Activated effector memory CD4-positive, alpha-beta T cell treated with anti-CD3 and anti-CD28 coated beads, Interleukin-2, amount 50 U/mL, for 16 hours (primary cell): ENCODE measurements around the gene VEZT.
"Not testable (repeated sequence)": the region's sequence is repeated elsewhere in the genome, so short reads cannot be mapped to it uniquely, and the experiment has no call there.

Experiments
- DNase-seq: peaks from one replicate; pipeline ENCODE4 v3.0.0-alpha.2; 2020

Gene VEZT

GRCh38 chr12:95217377-95218149 is at the start of gene VEZT, which contains the start of gene FGD6:
TSS of gene VEZT (plus strand) at chr12:95217807. CDS start at chr12:95217851, 44 bp downstream.
TSS of gene FGD6 (minus strand) at chr12:95217467. CDS start at chr12:95217240, 227 bp downstream.
- peak; percentile 99 for DNase-seq

- DNase-seq: no peak
Observed at GRCh38 chr12:95168746-95169145, 48.9 kb upstream of the VEZT start.

GRCh38 chr12:95169368-95169767 is 48.2 kb upstream of the VEZT start:
- DNase-seq: no peak

GRCh38 chr12:95173392-95174251 is 44.0 kb upstream of the VEZT start:
- DNase-seq: no peak

GRCh38 chr12:95177201-95177768 is 40.3 kb upstream of the VEZT start:
- no peak for DNase-seq

GRCh38 chr12:95178136-95178535 is 39.5 kb upstream of the VEZT start:
- DNase-seq: no peak

- DNase-seq: no peak
Observed at GRCh38 chr12:95179011-95179410, 38.6 kb upstream of the VEZT start.

- no peak for DNase-seq
Observed at GRCh38 chr12:95181103-95181502, 36.5 kb upstream of the VEZT start.

GRCh38 chr12:95182868-95183415 is 34.7 kb upstream of the VEZT start:
- DNase-seq: no peak

GRCh38 chr12:95184121-95184520 is 33.5 kb upstream of the VEZT start:
- DNase-seq: no peak

GRCh38 chr12:95185072-95185471 is 32.5 kb upstream of the VEZT start:
- no peak for DNase-seq

- no peak for DNase-seq
Observed at GRCh38 chr12:95185854-95186253, 31.8 kb upstream of the VEZT start.

GRCh38 chr12:95187865-95188415 is 29.7 kb upstream of the VEZT start:
- no peak for DNase-seq

- DNase-seq: no peak
Observed at GRCh38 chr12:95191060-95191696, 26.4 kb upstream of the VEZT start.

- no peak for DNase-seq
Observed at GRCh38 chr12:95192271-95192670, 25.3 kb upstream of the VEZT start.

- DNase-seq: no peak
Observed at GRCh38 chr12:95193139-95193538, 24.5 kb upstream of the VEZT start.

GRCh38 chr12:95195122-95195521 is 22.5 kb upstream of the VEZT start:
- DNase-seq: no peak

- DNase-seq: not testable (repeated sequence)
Observed at GRCh38 chr12:95196875-95197569, 20.6 kb upstream of the VEZT start.

GRCh38 chr12:95197636-95198035 is 20.0 kb upstream of the VEZT start:
- no peak for DNase-seq

- no peak for DNase-seq
Observed at GRCh38 chr12:95198914-95199313, 18.7 kb upstream of the VEZT start.

GRCh38 chr12:95200128-95200894 is 17.3 kb upstream of the VEZT start:
- DNase-seq: no peak
